Midbrain (tissue), 1 donor: ENCODE results near the gene NOP14.
"Not testable (repeated sequence)": the region's sequence is repeated elsewhere in the genome, so short reads cannot be mapped to it uniquely, and the experiment has no call there.

Experiments used
- DNase-seq: peaks from one replicate; lab custom pipeline; 2025; lab: John Stamatoyannopoulos, UW

Gene NOP14

GRCh38 chr4:2963175-2963965 lies at the start of gene NOP14, which contains the start of gene GRK4:
NOP14 (minus strand) TSS chr4:2963406; CDS start chr4:2963319, 87 bp downstream.
GRK4 (plus strand) TSS chr4:2963571; CDS start chr4:2964071, 500 bp downstream.
- peak; percentile 98 for DNase-seq

GRCh38 chr4:3011456-3012220 lies 48.4 kb upstream of the NOP14 start:
- DNase-seq: no peak

- DNase-seq: no peak
Observed at GRCh38 chr4:3010998-3011397, 47.8 kb upstream of the NOP14 start.

- DNase-seq: no peak
Observed at GRCh38 chr4:3010577-3010976, 47.4 kb upstream of the NOP14 start.

GRCh38 chr4:3009422-3009821 lies 46.2 kb upstream of the NOP14 start:
- DNase-seq: no peak

- DNase-seq: no peak
Observed at GRCh38 chr4:3007724-3008123, 44.5 kb upstream of the NOP14 start.

- no peak for DNase-seq
Observed at GRCh38 chr4:2996415-2996814, 33.2 kb upstream of the NOP14 start.

GRCh38 chr4:2995546-2996265 lies 32.5 kb upstream of the NOP14 start:
- no peak for DNase-seq

- no peak for DNase-seq
Observed at GRCh38 chr4:2994917-2995316, 31.7 kb upstream of the NOP14 start.

- DNase-seq: no peak
Observed at GRCh38 chr4:2991243-2991642, 28.0 kb upstream of the NOP14 start.

- not testable (repeated sequence) for DNase-seq
Observed at GRCh38 chr4:2983715-2984114, 20.5 kb upstream of the NOP14 start.

GRCh38 chr4:2982012-2982411 lies 18.8 kb upstream of the NOP14 start:
- DNase-seq: no peak

- DNase-seq: no peak
Observed at GRCh38 chr4:2981256-2981819, 18.1 kb upstream of the NOP14 start.

GRCh38 chr4:2977211-2978088 lies 14.2 kb upstream of the NOP14 start:
- DNase-seq: no peak

GRCh38 chr4:2971275-2971674 lies 8.1 kb upstream of the NOP14 start:
- DNase-seq: no peak

GRCh38 chr4:2968381-2968780 lies 5.2 kb upstream of the NOP14 start:
- DNase-seq: no peak

- DNase-seq: no peak
Observed at GRCh38 chr4:2965262-2965661, 2.1 kb upstream of the NOP14 start.

- no peak for DNase-seq
Observed at GRCh38 chr4:2964706-2965258, 1.6 kb upstream of the NOP14 start.

GRCh38 chr4:2963966-2964471 lies 813 bp upstream of the NOP14 start:
- no peak for DNase-seq

GRCh38 chr4:2962614-2963174 lies 512 bp downstream of the NOP14 start:
- no peak for DNase-seq
